Measurements from ENCODE around the gene FLRT1.

FLRT1 gene

GRCh38 chr11:64023712-64024710 is 11.7 kb upstream of the FLRT1 start:
- no peak for DNase-seq (ENCODE audit: low spot score)

GRCh38 chr11:64025205-64025604 is 10.5 kb upstream of the FLRT1 start:
- DNase-seq (ENCODE audit: low spot score): no peak

GRCh38 chr11:64026575-64027205 is 9.0 kb upstream of the FLRT1 start:
- DNase-seq (ENCODE audit: low spot score): no peak

- DNase-seq (ENCODE audit: low spot score): no peak
Observed at GRCh38 chr11:64027651-64028397, 7.9 kb upstream of the FLRT1 start.

GRCh38 chr11:64028398-64029115 is 7.2 kb upstream of the FLRT1 start:
- DNase-seq (ENCODE audit: low spot score): no peak

GRCh38 chr11:64029773-64030172 is 6.0 kb upstream of the FLRT1 start:
- DNase-seq (ENCODE audit: low spot score): no peak

- no peak for DNase-seq (ENCODE audit: low spot score)
Observed at GRCh38 chr11:64031001-64031400, 4.7 kb upstream of the FLRT1 start.

GRCh38 chr11:64032050-64032449 is 3.7 kb upstream of the FLRT1 start:
- DNase-seq (ENCODE audit: low spot score): no peak

GRCh38 chr11:64034411-64034811 is 1.3 kb upstream of the FLRT1 start:
- DNase-seq (ENCODE audit: low spot score): no peak

- no peak for DNase-seq (ENCODE audit: low spot score)
Observed at GRCh38 chr11:64035081-64035524, 628 bp upstream of the FLRT1 start.

- DNase-seq (ENCODE audit: low spot score): no peak
Observed at GRCh38 chr11:64036087-64037026, 626 bp downstream of the FLRT1 start.

GRCh38 chr11:64037027-64037634 is 1.4 kb downstream of the FLRT1 start:
- DNase-seq (ENCODE audit: low spot score): no peak

- no peak for DNase-seq (ENCODE audit: low spot score)
Observed at GRCh38 chr11:64038500-64038899, 2.8 kb downstream of the FLRT1 start.

- no peak for DNase-seq (ENCODE audit: low spot score)
Observed at GRCh38 chr11:64039012-64039665, 3.4 kb downstream of the FLRT1 start.

GRCh38 chr11:64040684-64041322 is 5.1 kb downstream of the FLRT1 start:
- DNase-seq (ENCODE audit: low spot score): peak; percentile 83

- DNase-seq (ENCODE audit: low spot score): no peak
Observed at GRCh38 chr11:64041846-64042245, 6.1 kb downstream of the FLRT1 start.

- no peak for DNase-seq (ENCODE audit: low spot score)
Observed at GRCh38 chr11:64042301-64042700, 6.6 kb downstream of the FLRT1 start.

- DNase-seq (ENCODE audit: low spot score): no peak
Observed at GRCh38 chr11:64043545-64043944, 7.8 kb downstream of the FLRT1 start.

- DNase-seq (ENCODE audit: low spot score): no peak
Observed at GRCh38 chr11:64044730-64045393, 9.1 kb downstream of the FLRT1 start.

All from HuH-7.5 (cell line).